ENCODE measurements around the gene MACROD2.

DNA sequence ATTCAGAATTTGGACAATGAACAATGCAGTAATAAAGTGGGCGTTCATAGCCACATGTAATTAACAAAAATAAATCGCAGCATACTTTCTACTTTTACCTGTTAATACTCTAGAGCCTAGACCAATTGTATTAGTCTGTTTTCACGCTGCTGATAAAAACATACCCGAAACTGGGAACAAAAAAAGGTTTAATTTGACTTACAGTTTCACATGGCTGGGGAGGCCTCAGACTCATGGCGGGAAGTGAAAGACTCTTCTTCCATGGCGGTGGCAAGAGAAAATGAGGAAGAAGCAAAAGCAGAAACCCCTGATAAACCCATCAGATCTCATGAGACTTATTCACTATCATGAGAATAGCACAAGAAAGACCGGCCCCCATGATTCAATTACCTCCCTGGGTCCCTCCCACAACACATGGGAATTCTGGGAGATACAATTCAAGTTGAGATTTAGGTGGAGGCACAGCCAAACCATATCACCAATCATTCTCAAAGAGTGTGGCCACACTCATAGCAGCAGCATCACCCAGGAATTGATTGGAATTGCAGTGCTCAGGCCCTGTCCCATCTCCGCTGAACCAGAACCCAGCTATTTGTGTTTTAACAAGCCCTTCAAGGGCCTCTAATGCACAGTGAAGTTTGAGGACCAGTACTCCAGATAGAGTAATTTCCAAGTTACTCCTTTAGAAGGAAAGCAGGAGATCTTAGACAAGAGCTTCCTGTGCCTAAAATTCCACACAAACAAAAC lies 1927.9 kb downstream of the MACROD2 start:
- TF ChIP-seq CTCF (IDR thresholded peaks at IDR 0.05) (no peak), POLR2A (IDR thresholded peaks at IDR 0.05) (no peak)
